C4-2B (cell line): ENCODE data around the gene COL15A1.

Experiments used
- ZFX ChIP-seq: fragments of 450-650 bp; IDR thresholded peaks from 2 replicates; pipeline ENCODE4 v1.6.1; 2017
- TF ChIP-seq, protein P1 (sequence below): fragments of 450-650 bp; conservative IDR thresholded peaks from 2 replicates; pipeline ENCODE4 v1.5.1; 2017; ENCODE audit warnings: mild to moderate bottlenecking

DNA sequence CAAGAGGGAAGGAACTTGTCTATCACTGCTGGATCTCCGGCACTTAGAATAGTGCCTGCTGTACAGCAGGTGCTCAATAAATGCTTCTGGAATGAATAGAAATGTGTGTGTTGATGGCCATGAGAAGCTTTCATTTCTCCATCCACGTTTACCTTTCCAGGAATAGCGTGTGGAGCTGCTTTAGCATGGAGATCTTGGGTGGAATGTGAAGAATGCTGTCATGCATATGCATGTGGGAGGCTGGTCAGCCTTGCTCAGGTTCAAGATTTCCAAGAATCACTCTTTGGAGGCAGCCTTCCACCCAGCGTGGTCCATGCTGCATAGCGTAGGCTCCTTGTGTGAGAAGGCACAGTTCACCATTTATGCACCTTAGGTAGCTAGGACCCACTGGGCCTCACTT lies 19.2 kb downstream of the COL15A1 start:
- TF ChIP-seq, protein P1, sequence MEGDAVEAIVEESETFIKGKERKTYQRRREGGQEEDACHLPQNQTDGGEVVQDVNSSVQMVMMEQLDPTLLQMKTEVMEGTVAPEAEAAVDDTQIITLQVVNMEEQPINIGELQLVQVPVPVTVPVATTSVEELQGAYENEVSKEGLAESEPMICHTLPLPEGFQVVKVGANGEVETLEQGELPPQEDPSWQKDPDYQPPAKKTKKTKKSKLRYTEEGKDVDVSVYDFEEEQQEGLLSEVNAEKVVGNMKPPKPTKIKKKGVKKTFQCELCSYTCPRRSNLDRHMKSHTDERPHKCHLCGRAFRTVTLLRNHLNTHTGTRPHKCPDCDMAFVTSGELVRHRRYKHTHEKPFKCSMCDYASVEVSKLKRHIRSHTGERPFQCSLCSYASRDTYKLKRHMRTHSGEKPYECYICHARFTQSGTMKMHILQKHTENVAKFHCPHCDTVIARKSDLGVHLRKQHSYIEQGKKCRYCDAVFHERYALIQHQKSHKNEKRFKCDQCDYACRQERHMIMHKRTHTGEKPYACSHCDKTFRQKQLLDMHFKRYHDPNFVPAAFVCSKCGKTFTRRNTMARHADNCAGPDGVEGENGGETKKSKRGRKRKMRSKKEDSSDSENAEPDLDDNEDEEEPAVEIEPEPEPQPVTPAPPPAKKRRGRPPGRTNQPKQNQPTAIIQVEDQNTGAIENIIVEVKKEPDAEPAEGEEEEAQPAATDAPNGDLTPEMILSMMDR: no peak
- TF ChIP-seq ZFX: no peak
